T-helper 1 cell treated with Interleukin-12 subunit alpha and Interleukin-12 subunit beta and Interleukin-4 antibody, amounts not matched to agents 30 μg/mL and 1 μg/mL, for 36 hours (primary cell): ENCODE results near the gene NLRP7.
"Not testable (repeated sequence)": the region's sequence is repeated elsewhere in the genome, so short reads cannot be mapped to it uniquely, and the experiment has no call there.

ENCODE experiments used
- H3K27ac Mint-ChIP-seq: one replicate; pipeline ENCODE4 v1.8.0; 2021; ENCODE audit warnings: mild to moderate bottlenecking, mixed read lengths
- H3K27me3 Mint-ChIP-seq: one replicate; pipeline ENCODE4 v1.8.0; 2021; ENCODE audit warnings: low read depth, mixed read lengths
- H3K36me3 Mint-ChIP-seq: one replicate; pipeline ENCODE4 v1.8.0; 2021; ENCODE audit warnings: low read depth, mixed read lengths
- H3K4me1 Mint-ChIP-seq: one replicate; pipeline ENCODE4 v1.8.0; 2021; ENCODE audit warnings: low read depth, mixed read lengths
- H3K4me3 Mint-ChIP-seq: one replicate; pipeline ENCODE4 v1.8.0; 2021; ENCODE audit warnings: mild to moderate bottlenecking, moderate library complexity, mixed read lengths
- H3K9me3 Mint-ChIP-seq: one replicate; pipeline ENCODE4 v1.8.0; 2021; ENCODE audit warnings: mixed read lengths

The NLRP7 gene

GRCh38 chr19:54903303-54903702, 44.0 kb downstream of the NLRP7 start:
- peaks cover 11% of the 10 kb centered on the region for H3K27me3 Mint-ChIP-seq
- H3K9me3 Mint-ChIP-seq: peaks cover 3% of the 10 kb centered on the region
- no peaks in the 10 kb centered on the region for H3K4me1 Mint-ChIP-seq
- no peak overlapping the region for H3K4me3 Mint-ChIP-seq
- no peaks in the 10 kb centered on the region for H3K36me3 Mint-ChIP-seq
- no peak overlapping the region for H3K27ac Mint-ChIP-seq

GRCh38 chr19:54902061-54902460, 45.3 kb downstream of the NLRP7 start:
- H3K4me1 Mint-ChIP-seq: no peaks in the 10 kb centered on the region
- H3K4me3 Mint-ChIP-seq: no peak overlapping the region
- H3K27ac Mint-ChIP-seq: no peak overlapping the region
- H3K27me3 Mint-ChIP-seq: peaks cover 11% of the 10 kb centered on the region
- peaks cover 3% of the 10 kb centered on the region for H3K9me3 Mint-ChIP-seq
- no peaks in the 10 kb centered on the region for H3K36me3 Mint-ChIP-seq

- not testable (repeated sequence) for H3K27ac Mint-ChIP-seq, H3K4me1 Mint-ChIP-seq, H3K4me3 Mint-ChIP-seq, H3K36me3 Mint-ChIP-seq, H3K9me3 Mint-ChIP-seq
- H3K27me3 Mint-ChIP-seq: peaks cover 18% of the 10 kb centered on the region
These were observed 46.2 kb downstream of the NLRP7 start for GRCh38 chr19:54901153-54901552.

GRCh38 chr19:54899646-54900045, 47.7 kb downstream of the NLRP7 start:
- H3K27me3 Mint-ChIP-seq: peaks cover 13% of the 10 kb centered on the region
- H3K36me3 Mint-ChIP-seq, H3K9me3 Mint-ChIP-seq, H3K4me1 Mint-ChIP-seq, H3K27ac Mint-ChIP-seq, H3K4me3 Mint-ChIP-seq: not testable (repeated sequence)

GRCh38 chr19:54898685-54899084, 48.6 kb downstream of the NLRP7 start:
- H3K27ac Mint-ChIP-seq, H3K4me1 Mint-ChIP-seq, H3K4me3 Mint-ChIP-seq, H3K9me3 Mint-ChIP-seq, H3K36me3 Mint-ChIP-seq: not testable (repeated sequence)
- peaks cover 13% of the 10 kb centered on the region for H3K27me3 Mint-ChIP-seq

- no peaks in the 10 kb centered on the region for H3K36me3 Mint-ChIP-seq
These were observed 51.3 kb downstream of the NLRP7 start for GRCh38 chr19:54896036-54896435.

GRCh38 chr19:54894106-54894505, 53.2 kb downstream of the NLRP7 start:
- H3K4me1 Mint-ChIP-seq, H3K9me3 Mint-ChIP-seq, H3K4me3 Mint-ChIP-seq, H3K27ac Mint-ChIP-seq, H3K36me3 Mint-ChIP-seq: not testable (repeated sequence)
- peaks cover 13% of the 10 kb centered on the region for H3K27me3 Mint-ChIP-seq

More at GRCh38 chr19:54896036-54896435, 51.3 kb downstream of the NLRP7 start:
- Mint-ChIP-seq H3K4me1 (no peaks in the 10 kb centered on the region), H3K4me3 (no peak overlapping the region), H3K27ac (no peak overlapping the region), H3K9me3 (no peaks in the 10 kb centered on the region), H3K27me3 (peaks cover 13% of the 10 kb centered on the region)

GRCh38 chr19:54893406-54893805, 53.9 kb downstream of the NLRP7 start:
- Mint-ChIP-seq H3K27me3 (peaks cover 7% of the 10 kb centered on the region), H3K9me3 (no peaks in the 10 kb centered on the region), H3K27ac (no peak overlapping the region), H3K4me1 (no peaks in the 10 kb centered on the region), H3K36me3 (no peaks in the 10 kb centered on the region), H3K4me3 (no peak overlapping the region)

- Mint-ChIP-seq H3K27ac (no peak overlapping the region), H3K27me3 (no peaks in the 10 kb centered on the region), H3K4me3 (no peak overlapping the region), H3K4me1 (no peaks in the 10 kb centered on the region), H3K9me3 (no peaks in the 10 kb centered on the region), H3K36me3 (no peaks in the 10 kb centered on the region)
These were observed 57.8 kb downstream of the NLRP7 start for GRCh38 chr19:54889566-54889965.

- no peak overlapping the region for H3K4me3 Mint-ChIP-seq
These were observed 59.1 kb downstream of the NLRP7 start for GRCh38 chr19:54888239-54888638.

GRCh38 chr19:54883228-54883627, 64.1 kb downstream of the NLRP7 start:
- Mint-ChIP-seq H3K36me3 (peaks cover 2% of the 10 kb centered on the region), H3K27me3 (peaks cover 20% of the 10 kb centered on the region), H3K27ac (no peak overlapping the region), H3K9me3 (no peaks in the 10 kb centered on the region), H3K4me1 (peaks cover 4% of the 10 kb centered on the region), H3K4me3 (no peak overlapping the region)

More at GRCh38 chr19:54888239-54888638, 59.1 kb downstream of the NLRP7 start:
- Mint-ChIP-seq H3K27ac (no peak overlapping the region), H3K4me1 (no peaks in the 10 kb centered on the region), H3K27me3 (no peaks in the 10 kb centered on the region), H3K36me3 (no peaks in the 10 kb centered on the region), H3K9me3 (no peaks in the 10 kb centered on the region)

- Mint-ChIP-seq H3K4me3 (peak overlapping the region; percentile 40), H3K36me3 (peaks cover 2% of the 10 kb centered on the region), H3K27me3 (peaks cover 20% of the 10 kb centered on the region), H3K27ac (peak overlapping the region; percentile 75), H3K4me1 (peaks cover 4% of the 10 kb centered on the region), H3K9me3 (no peaks in the 10 kb centered on the region)
These were observed 64.6 kb downstream of the NLRP7 start for GRCh38 chr19:54882758-54883157.

- Mint-ChIP-seq H3K9me3 (no peaks in the 10 kb centered on the region), H3K4me3 (no peak overlapping the region), H3K4me1 (peaks cover 4% of the 10 kb centered on the region)
These were observed 65.4 kb downstream of the NLRP7 start for GRCh38 chr19:54881884-54882283.

GRCh38 chr19:54877471-54877870, 69.9 kb downstream of the NLRP7 start:
- H3K27me3 Mint-ChIP-seq: peaks cover 27% of the 10 kb centered on the region
- no peak overlapping the region for H3K27ac Mint-ChIP-seq
- H3K9me3 Mint-ChIP-seq: no peaks in the 10 kb centered on the region
- peaks cover 3% of the 10 kb centered on the region for H3K4me1 Mint-ChIP-seq
- no peak overlapping the region for H3K4me3 Mint-ChIP-seq
- H3K36me3 Mint-ChIP-seq: no peaks in the 10 kb centered on the region

More at GRCh38 chr19:54881884-54882283, 65.4 kb downstream of the NLRP7 start:
- Mint-ChIP-seq H3K27me3 (peaks cover 27% of the 10 kb centered on the region), H3K27ac (no peak overlapping the region), H3K36me3 (peaks cover 2% of the 10 kb centered on the region)

GRCh38 chr19:54875506-54875905, 71.8 kb downstream of the NLRP7 start:
- Mint-ChIP-seq H3K27ac (no peak overlapping the region), H3K36me3 (no peaks in the 10 kb centered on the region), H3K27me3 (peaks cover 17% of the 10 kb centered on the region), H3K4me3 (no peak overlapping the region), H3K4me1 (peaks cover 3% of the 10 kb centered on the region), H3K9me3 (no peaks in the 10 kb centered on the region)

- H3K27ac Mint-ChIP-seq: no peak within 1 kb of the TSS
- H3K4me1 Mint-ChIP-seq: peaks cover 3% of the 10 kb centered on the region
- H3K4me3 Mint-ChIP-seq: no peak within 1 kb of the TSS
- no peaks in the 10 kb centered on the region for H3K36me3 Mint-ChIP-seq
- peaks cover 10% of the 10 kb centered on the region for H3K27me3 Mint-ChIP-seq
- no peaks in the 10 kb centered on the region for H3K9me3 Mint-ChIP-seq
These were observed 73.3 kb downstream of the NLRP7 start, which contains the start of gene FCAR for GRCh38 chr19:54873990-54874389. Gene FCAR (plus strand): TSS chr19:54874235. CDS start chr19:54874290, 55 bp downstream.
